Midbrain (tissue), 1 donor: ENCODE data around the gene IL4I1.
"Not testable (repeated sequence)": the region's sequence is repeated elsewhere in the genome, so short reads cannot be mapped to it uniquely, and the experiment has no call there.

Experiments used
- DNase-seq: peaks from one replicate; lab custom pipeline; 2025; lab: John Stamatoyannopoulos, UW

The IL4I1 gene, protein sequence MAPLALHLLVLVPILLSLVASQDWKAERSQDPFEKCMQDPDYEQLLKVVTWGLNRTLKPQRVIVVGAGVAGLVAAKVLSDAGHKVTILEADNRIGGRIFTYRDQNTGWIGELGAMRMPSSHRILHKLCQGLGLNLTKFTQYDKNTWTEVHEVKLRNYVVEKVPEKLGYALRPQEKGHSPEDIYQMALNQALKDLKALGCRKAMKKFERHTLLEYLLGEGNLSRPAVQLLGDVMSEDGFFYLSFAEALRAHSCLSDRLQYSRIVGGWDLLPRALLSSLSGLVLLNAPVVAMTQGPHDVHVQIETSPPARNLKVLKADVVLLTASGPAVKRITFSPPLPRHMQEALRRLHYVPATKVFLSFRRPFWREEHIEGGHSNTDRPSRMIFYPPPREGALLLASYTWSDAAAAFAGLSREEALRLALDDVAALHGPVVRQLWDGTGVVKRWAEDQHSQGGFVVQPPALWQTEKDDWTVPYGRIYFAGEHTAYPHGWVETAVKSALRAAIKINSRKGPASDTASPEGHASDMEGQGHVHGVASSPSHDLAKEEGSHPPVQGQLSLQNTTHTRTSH

GRCh38 chr19:49896863-49897621, at the start of gene IL4I1:
IL4I1 (minus strand) TSS chr19:49896887; CDS start chr19:49896160, 727 bp downstream.
- peak; percentile 8 for DNase-seq

- DNase-seq: no peak
These were observed 49.7 kb upstream of the IL4I1 start for GRCh38 chr19:49946415-49946814.

- not testable (repeated sequence) for DNase-seq
These were observed 47.9 kb upstream of the IL4I1 start for GRCh38 chr19:49944567-49944966.

- DNase-seq: no peak
These were observed 43.8 kb upstream of the IL4I1 start for GRCh38 chr19:49940482-49940791.

DNA sequence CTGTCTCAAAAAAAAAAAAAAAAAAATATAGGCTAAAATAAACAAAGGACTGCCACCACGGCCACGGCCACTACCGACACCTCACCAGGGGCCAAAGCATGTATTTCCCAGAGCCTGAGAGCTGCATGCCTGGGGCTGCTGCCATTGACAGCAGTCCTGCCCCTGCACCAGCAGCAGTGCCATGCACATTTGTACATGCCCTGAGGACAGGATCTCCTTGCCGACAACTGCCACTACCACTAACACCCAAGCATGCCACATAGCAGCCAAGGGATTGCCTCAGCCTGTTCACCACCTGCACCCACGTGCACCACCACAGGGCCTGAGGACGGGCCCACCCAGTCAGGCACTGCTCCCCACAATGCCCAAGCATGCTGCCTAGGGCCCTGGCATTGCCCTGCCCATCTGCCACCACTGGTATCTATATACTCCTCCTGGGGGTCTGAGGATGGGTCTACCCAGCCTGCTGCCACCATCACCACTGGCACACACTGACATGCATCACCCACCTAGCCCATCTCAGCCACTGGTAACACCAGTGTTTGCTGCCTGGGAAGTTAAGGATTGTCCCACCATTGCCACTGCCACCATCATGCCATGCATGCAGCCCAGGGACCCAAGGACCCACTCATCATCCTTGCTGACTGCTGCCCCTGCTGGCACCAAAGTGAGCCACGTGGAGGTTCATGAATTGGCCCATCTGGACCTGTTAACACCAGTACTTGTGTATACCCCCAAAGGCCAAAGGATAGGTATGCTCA, 43.2 kb upstream of the IL4I1 start:
- no peak for DNase-seq

GRCh38 chr19:49938662-49939061, 42.0 kb upstream of the IL4I1 start:
- DNase-seq: no peak

GRCh38 chr19:49937750-49938381, 41.2 kb upstream of the IL4I1 start:
- peak; percentile 68 for DNase-seq

DNA sequence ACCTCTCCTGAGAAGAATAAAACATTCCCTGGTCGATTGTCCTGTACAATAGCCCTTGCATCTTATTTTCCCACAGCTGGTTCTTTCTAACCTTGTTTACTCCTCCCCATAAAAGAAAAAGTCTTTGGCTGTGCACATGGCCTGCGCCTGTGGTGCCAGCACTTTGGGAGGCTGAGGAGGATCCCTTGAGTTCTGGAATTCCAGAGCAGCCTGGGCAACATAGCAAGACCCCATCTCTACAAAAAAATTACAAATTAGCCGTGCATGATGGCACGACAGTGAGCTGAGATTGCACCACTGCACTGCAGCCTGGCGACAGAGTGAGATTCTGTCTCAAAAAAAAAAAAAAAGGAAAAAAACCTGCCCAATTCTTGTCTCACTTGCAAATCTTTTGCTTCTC, 39.9 kb upstream of the IL4I1 start:
- DNase-seq: no peak

DNA sequence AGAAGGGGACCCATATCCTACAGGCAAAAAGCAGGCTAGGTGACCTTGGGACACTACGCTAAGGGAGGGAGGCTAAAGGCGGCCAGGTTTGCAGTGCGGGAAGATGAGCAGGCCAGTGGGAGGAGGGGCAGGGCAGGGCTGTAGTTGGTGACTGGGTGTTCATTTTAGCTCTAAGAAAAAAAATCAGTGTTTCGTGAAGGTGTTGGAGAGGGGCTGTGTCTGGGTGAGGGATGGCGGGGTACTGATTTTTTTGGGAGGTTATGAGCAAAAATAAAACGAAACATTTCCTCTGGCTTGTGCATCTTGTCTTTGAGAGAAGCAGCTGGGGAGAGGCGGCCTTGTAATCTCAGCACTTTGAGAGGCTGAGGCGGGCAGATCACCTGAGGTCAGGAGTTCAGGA, 37.0 kb upstream of the IL4I1 start:
- no peak for DNase-seq

DNA sequence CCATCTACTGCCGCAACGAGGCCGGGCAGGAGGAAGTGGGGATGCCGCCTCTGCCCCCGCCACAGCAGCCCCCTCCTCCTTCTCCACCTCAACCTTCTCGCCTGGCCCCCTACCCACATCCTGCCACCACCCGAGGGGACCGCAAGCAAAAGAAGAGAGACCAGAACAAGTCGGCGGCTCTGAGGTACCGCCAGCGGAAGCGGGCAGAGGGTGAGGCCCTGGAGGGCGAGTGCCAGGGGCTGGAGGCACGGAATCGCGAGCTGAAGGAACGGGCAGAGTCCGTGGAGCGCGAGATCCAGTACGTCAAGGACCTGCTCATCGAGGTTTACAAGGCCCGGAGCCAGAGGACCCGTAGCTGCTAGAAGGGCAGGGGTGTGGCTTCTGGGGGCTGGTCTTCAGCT, 36.0 kb upstream of the IL4I1 start:
- DNase-seq: no peak

DNA sequence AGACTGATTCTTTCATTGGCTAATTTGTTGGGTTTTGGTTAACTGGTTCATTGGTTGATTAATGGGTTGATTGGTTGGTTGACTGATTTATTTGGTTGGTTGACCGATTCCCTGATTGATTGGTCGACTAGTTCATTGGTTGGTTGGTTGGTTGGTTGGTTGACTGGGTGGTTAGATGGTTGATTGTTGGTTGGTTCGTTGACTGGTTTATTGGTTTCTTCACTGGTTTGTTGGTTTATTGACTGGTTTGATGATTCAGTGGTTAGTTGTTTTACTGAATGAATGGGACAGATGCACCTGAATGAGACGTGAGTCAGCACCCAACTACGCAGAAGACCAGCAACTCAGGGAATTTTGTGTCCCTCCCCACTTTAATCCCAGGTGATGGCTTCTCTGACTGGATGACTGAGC, 35.4 kb upstream of the IL4I1 start:
- DNase-seq: no peak

DNA sequence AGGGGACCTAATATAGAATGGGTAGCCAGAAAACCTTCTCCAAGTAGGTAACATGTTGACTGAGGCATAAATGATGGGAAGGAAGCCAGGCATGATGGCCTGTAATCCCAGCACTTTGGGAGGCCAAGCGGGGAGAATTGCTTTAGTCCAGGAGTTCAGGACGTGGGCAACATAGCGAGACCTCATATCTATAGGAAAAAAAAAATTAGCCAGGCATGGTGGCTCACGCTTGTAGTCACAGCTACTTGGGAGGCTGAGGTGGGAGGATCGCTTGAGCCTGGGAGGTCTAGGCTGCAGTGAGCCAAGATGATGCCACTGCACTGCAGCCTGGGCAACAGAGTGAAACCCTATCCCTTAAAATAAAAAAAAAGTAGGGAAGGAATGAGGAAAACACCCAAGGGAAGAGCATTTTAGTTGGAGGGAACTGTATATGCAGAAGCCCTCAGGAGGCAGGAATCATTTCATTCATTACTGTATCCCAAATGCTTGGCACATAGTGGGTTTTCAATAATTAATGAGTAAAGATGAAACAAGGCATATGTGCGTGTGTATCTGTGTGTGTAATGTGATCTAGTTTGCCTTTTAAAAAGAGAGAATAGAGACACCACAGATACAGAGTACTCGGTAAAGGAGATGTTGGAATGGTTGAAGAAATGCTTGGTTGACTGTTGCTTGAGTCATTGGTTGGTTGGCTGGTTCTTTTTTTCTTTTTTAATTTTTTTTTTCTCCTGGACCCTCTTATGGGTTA, 34.8 kb upstream of the IL4I1 start:
- DNase-seq: no peak

DNA sequence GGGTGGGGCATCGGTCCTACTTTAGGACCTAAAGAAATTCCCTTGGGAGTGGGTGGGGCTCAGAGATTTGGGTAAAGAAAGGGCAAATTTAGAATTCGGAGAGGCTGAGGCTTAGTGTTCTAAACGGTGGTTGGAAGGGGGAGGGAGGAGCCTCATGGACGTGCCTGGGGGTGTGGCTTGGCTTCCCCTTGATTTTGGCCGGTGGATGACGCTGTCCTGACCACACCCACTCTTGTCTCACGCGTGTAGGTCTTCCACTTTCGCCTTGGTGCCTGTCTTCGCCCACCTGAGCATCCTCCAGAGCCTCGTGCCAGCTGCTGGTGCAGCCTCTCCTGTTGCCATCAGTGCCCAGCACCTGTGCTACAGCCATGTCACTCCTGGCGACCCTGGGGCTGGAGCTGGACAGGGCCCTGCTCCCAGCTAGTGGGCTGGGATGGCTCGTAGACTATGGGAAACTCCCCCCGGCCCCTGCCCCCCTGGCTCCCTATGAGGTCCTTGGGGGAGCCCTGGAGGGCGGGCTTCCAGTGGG, 33.9 kb upstream of the IL4I1 start:
- DNase-seq: no peak

- peak; percentile 94 for DNase-seq
These were observed 33.2 kb upstream of the IL4I1 start for GRCh38 chr19:49929611-49930482.

DNA sequence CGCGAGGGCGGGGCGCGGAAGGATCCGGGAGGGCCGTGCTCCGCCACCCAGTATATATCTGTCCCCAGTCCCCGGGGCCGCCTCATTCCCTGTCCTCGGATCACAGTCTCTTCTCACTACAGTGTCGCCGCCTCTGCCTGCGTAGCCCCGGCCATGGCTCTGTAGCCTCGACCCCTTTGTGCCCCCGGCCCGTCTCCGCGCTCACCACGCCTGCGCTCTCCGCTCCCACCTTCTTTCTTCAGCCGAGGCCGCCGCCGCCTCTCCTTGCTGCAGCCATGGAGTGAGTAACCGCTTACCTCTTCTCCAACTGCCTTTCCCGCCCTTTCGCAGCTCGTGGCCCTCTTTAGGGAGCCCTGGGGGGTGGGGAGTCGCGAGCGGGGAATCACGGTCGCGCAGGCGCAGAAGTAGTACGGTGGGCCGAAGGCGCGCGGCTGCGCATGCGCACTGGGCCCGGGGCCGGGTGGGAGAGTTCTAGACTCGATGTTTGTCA, 32.5 kb upstream of the IL4I1 start, which contains the start of the genes ATF5 and NUP62:
TSS of gene ATF5 (plus strand) at position 85 of the 490 bp plus-strand sequence. CDS start 1,646 bp downstream, outside the sequence.
TSS of gene NUP62 (minus strand) at position 384 of the 490 bp plus-strand sequence. CDS start 19,697 bp downstream, outside the sequence.
- peak; percentile 92 for DNase-seq

- no peak for DNase-seq
These were observed 31.0 kb upstream of the IL4I1 start for GRCh38 chr19:49927526-49928264.

DNA sequence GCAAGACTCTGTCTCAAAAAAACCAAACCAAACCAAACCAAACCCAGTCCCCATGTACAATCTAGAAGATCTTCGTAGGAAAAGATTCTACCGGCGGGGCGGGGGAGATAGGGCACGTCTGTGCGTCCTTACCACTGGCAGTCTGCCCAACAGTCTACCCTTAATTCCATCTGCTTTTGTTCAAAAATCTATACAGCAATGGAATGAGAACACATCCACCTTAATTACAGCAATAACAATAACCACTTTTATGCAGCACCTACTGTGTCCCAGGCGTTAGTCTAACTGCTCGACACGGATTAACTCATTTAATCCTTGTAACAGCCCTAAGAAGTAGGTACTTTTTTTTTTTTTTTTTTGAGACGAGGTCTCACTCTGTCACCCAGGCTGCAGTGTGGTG, 29.8 kb upstream of the IL4I1 start:
- no peak for DNase-seq

DNA sequence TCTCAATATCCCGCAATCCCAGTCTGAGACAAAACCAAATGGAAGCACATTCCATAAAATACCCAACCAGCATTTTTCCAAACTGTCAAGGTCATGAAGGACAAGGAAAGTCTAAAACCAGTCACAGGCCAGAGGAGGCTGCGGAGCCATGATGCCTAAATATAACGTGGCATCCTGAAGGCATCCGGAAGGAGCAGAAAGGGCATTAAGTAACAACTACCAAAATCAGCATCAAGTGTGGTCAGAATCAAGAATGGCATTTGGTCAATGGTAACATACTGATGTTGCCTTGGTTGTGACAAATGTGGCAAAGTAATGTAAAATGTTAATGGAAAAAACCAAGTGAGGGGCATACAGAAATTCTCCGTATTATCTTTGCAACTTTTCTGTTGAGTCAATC, 28.8 kb upstream of the IL4I1 start:
- no peak for DNase-seq

DNA sequence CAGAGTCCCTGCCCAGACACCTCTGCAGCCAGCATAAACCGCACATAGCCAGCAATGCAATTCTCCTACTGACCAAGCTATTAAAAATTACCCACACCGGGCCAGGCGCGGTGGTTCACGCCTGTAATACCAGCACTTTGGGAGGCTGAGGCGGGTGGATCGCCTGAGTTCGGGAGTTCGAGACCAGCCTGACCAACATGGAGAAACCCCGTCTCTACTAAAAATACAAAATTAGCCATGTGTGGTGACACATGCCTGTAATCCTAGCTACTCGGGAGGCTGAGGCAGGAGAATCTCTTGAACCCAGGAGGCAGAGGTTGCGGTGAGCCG, 28.2 kb upstream of the IL4I1 start:
- DNase-seq: not testable (repeated sequence)
